Lower lobe of right lung (tissue), 2 donors: ENCODE measurements around the gene FGGY. TPM values are rescaled to one million over a fixed set of nuclear protein-coding genes. Genes with fewer than 3 reads are reported as not detected.
A peak's percentile ranks its signal among the peaks of the same experiment; 100 is the strongest.

ENCODE experiments used
- ATAC-seq, 2 donors: fragments of 200-7000 bp; cut with Tn5 transposase; one replicate each; pipeline ENCODE4 v1.9.1; 2020 to 2022; ENCODE audit warnings: mild to moderate bottlenecking in 2 of 2, moderate library complexity in 2 of 2
- DNase-seq: peaks from one replicate; pipeline ENCODE4 v3.0.0-alpha.2; 2020
- H3K27ac ChIP-seq: fragments of 200-600 bp; one replicate; pipeline ENCODE4 v1.8.0; 2022
- H3K27me3 ChIP-seq: fragments of 200-600 bp; one replicate; pipeline ENCODE4 v1.8.0; 2022; ENCODE audit warnings: low read depth
- H3K36me3 ChIP-seq: fragments of 200-600 bp; one replicate; pipeline ENCODE4 v1.8.0; 2022; ENCODE audit warnings: mild to moderate bottlenecking
- H3K4me1 ChIP-seq: fragments of 200-600 bp; one replicate; pipeline ENCODE4 v1.8.0; 2022
- H3K4me3 ChIP-seq: fragments of 200-600 bp; one replicate; pipeline ENCODE4 v1.8.0; 2022; ENCODE audit warnings: mild to moderate bottlenecking
- H3K9me3 ChIP-seq: fragments of 200-600 bp; one replicate; pipeline ENCODE4 v1.8.0; 2022
- CTCF ChIP-seq: fragments of 200-600 bp; IDR thresholded peaks from one replicate; pipeline ENCODE4 v1.8.0; 2022; ENCODE audit warnings: antibody characterized with exemption, mild to moderate bottlenecking
- intact Hi-C: fragments of 100-400 bp; cut with DNase I; formaldehyde crosslinking; loops from one replicate; pipeline ENCODE4 v1.11.0; 2022
- total RNA-seq: library from RNA; stranded (reverse); fragmentation: NEBNext Ultra II Directional; extraction: Animal tissue kit (Norgen Biotek cat#: 25700); gene quantifications from one replicate; pipeline ENCODE4 v1.2.1, GENCODE V29; 2021
- donor health status: DM: no; HTN: yes; CAD: no; lungs with severe emphysema.

The FGGY gene
- total RNA-seq, 1 donor from 2014 or later = 31.4 TPM

- ATAC-seq = no peak
- no peak for TF ChIP-seq CTCF
- intact Hi-C loops = no loop called here
- no peak for DNase-seq
- peaks cover 17% of the 10 kb centered on the region for H3K4me1 ChIP-seq
- no peak overlapping the region for H3K4me3 ChIP-seq
- no peaks in the 10 kb centered on the region for H3K9me3 ChIP-seq
- H3K36me3 ChIP-seq = no peaks in the 10 kb centered on the region
- H3K27ac ChIP-seq = no peak overlapping the region
- H3K27me3 ChIP-seq = no peaks in the 10 kb centered on the region
Observed at GRCh38 chr1:59592924-59593323, 296.0 kb downstream of the FGGY start.

GRCh38 chr1:59593798-59594790 lies 297.2 kb downstream of the FGGY start:
- no peaks in the 10 kb centered on the region for H3K36me3 ChIP-seq
- H3K27me3 ChIP-seq = no peaks in the 10 kb centered on the region
- H3K4me1 ChIP-seq = peaks cover 17% of the 10 kb centered on the region
- no peak overlapping the region for H3K4me3 ChIP-seq
- intact Hi-C loops = no loop called here
- H3K27ac ChIP-seq = no peak overlapping the region
- TF ChIP-seq CTCF = no peak
- H3K9me3 ChIP-seq = no peaks in the 10 kb centered on the region
- ATAC-seq (no peak), DNase-seq (no peak)

- Histone ChIP-seq H3K9me3 (no peaks in the 10 kb centered on the region), H3K4me1 (peaks cover 17% of the 10 kb centered on the region), H3K4me3 (no peak overlapping the region), H3K27ac (no peak overlapping the region), H3K36me3 (no peaks in the 10 kb centered on the region), H3K27me3 (no peaks in the 10 kb centered on the region)
- no peak for ATAC-seq
- no peak for TF ChIP-seq CTCF
- intact Hi-C loops = no loop called here
- DNase-seq = no peak
Observed at GRCh38 chr1:59595774-59596173, 298.9 kb downstream of the FGGY start.

GRCh38 chr1:59596432-59596831 lies 299.5 kb downstream of the FGGY start:
- Histone ChIP-seq H3K4me1 (peaks cover 17% of the 10 kb centered on the region), H3K4me3 (no peak overlapping the region), H3K27me3 (no peaks in the 10 kb centered on the region), H3K36me3 (no peaks in the 10 kb centered on the region), H3K27ac (no peak overlapping the region), H3K9me3 (no peaks in the 10 kb centered on the region)
- peak in 1 of 2 donors; percentile 43 for ATAC-seq
- intact Hi-C loops = no loop called here
- no peak for TF ChIP-seq CTCF
- no peak for DNase-seq

- intact Hi-C loops = no loop called here
Observed at GRCh38 chr1:59596956-59597355, 300.1 kb downstream of the FGGY start.

More at GRCh38 chr1:59596956-59597355, 300.1 kb downstream of the FGGY start:
- Histone ChIP-seq H3K9me3 (no peaks in the 10 kb centered on the region), H3K27me3 (no peaks in the 10 kb centered on the region), H3K36me3 (no peaks in the 10 kb centered on the region), H3K4me3 (no peak overlapping the region), H3K27ac (no peak overlapping the region), H3K4me1 (peaks cover 17% of the 10 kb centered on the region)
- no peak for ATAC-seq
- TF ChIP-seq CTCF = no peak
- DNase-seq = no peak
